ENCODE results near the gene NREP.

Gene NREP

DNA sequence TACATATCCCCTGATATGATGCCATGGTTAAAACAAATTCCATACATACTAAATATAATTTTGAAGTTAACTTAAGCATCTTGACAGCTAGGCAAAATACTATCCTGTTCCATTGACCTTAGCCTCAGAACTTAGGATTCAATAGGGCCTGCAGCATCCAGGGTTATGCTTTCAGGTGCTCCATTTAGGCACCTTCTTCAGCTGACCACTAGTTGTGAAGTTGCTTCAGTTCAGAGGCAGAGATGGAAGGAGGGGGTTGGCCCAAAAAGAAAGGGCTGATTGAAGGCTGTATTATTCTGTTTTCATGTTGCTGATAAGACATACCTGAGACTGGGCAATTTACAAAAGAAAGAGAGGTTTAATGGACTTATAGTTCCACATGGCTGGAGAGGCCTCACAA lies 7.0 kb upstream of the NREP start:
- no peak for DNase-seq

- DNase-seq = no peak
Measured at GRCh38 chr5:111762895-111763294, 5.9 kb upstream of the NREP start.

DNA sequence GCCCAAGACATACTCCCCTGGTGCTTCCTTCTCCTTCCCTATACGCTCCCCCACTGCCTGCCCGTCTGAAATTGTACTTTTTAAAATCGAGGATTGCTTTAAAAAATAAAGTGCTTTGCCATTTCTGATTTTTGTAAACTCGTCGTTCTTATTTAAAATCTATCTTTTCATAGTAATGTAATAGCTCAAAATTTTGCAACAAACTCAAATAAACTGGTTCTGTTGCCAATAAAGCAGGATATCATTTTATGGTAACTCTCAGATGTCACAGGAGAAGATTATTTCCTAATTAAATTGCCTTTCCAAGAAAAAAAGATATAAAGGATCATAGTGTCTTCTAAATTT lies 1.3 kb upstream of the NREP start:
- DNase-seq = no peak

DNA sequence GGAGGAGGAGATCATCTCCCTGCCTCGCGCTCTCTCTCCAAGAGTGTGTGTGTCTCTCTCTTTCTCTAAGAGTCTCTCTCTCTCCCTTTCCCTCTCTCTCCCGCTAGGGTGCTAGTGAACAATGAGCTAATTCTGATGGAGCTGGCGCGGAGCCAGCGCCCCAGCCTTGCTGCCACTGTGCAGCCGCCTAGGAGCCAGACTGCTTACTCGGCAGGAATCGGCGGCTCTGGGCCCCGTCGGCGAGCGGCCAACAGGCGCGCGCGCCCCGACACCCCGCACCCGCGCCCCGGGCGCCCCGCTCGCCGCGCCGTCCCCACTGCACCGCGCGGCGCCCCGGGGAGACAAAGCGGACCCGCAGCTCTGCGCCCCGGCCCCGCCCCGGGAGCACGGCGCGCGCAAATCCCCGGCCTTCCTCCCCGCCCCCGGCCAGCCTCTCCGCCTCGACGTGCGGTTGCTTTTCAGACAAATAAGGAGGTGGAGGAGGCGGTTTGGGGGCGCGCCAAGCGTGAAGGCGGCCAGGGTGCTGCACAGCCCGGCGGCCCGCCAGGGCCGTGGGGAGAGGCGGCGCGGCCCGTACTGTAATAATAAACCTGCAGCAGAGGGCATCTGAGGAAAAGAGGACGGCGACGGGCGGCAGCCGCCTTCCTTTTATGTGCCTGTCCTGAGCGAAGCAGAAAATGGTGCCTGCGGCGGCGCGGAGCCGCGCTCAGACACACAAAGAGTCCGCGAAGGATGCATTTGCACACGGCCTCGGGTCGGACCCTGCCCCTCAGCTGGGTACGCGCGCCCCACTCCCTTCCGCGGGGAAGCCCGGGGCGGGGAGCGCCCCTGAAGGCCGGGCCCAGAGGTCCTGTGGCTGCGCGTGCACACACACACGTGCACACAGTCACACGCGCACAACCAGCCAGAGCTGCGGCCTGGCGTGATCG lies 625 bp upstream of the NREP start:
- DNase-seq = peak; percentile 87

DNA sequence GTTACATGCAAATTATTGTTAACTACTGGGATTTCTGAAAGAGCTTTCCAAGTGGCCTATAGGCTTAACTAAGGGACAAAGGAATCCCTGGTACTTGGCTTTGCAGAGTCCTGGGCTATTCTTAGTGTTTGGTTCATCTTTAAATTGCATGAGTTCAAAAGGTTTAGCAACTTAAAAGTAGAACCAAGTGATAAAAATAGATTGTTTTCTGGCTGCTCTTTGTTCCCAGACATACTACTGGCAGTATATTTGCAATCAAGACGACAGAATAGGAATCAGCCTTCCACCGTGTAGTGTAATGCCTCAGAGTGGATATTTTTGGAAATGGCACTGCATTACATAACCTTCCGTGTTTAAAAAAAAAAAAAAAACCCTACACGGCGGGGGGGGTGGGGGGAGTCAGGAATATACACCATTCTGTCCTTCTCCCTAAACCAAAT lies 1.0 kb downstream of the NREP start:
- DNase-seq = no peak

DNA sequence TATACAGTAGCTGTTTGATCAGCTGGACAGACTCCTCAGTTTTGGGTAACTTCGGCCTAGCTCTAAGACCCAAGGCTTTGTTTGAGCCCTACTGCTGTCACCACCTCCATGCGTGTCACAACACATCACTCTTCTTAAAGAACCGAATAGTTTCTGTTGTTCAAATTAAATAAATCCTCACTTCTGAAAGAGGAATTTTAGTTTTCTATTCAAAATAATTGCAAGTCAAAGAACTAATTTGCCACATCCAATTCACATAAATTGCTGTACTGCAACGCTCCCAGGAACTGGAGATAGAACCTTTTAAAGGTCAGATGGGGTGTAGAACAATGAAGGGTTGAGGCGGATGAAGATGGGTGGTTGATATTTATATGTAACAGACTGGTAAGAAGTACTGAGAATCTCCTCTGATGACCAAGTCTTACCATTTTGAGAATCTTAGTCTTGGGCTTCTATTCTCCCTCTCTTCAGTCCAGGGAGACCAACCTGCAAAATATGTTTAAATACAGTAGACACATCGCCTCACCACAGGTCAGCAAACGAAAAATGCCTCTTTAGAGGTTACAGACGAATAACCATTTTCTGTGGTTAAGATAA lies 1.6 kb downstream of the NREP start:
- DNase-seq = no peak

GRCh38 chr5:111753884-111754589 lies 3.0 kb downstream of the NREP start:
- DNase-seq = no peak

- no peak for DNase-seq
Measured at GRCh38 chr5:111752426-111752965, 4.5 kb downstream of the NREP start.

DNA sequence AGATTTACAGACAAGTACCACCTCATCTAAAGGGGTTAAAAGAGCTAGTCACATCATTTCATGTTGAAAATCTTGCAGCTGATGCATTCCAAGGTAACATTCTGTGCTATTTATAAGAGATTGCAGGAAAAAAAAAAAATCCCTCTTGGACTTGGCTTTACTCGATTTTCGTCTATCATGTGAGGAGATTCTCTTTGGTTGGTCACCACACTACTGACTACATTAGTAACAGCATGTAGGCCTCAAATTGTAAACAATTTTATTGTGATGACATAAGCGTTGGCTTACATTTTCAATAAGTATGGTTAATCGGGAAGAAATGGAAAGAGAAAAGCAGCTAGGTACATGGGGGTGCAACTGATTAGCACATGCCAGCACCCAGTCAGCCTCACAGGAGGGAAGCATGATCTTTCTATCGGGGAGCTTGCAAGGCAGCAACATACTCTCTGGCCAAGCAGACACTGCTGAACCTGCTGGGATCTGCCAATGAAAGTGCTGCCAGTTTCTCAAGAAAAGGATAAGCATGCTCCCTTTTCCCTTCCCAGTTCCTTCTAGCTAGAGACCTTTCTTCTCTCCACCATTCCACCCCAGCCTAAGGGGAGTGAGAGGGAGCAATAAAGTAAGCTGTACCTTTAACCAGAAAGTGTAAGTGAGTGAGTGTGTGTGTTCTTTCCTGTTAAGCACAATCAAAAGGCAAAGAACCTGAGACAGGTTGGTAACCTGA lies 7.5 kb downstream of the NREP start:
- no peak for DNase-seq

- no peak for DNase-seq
Measured at GRCh38 chr5:111748304-111748763, 8.7 kb downstream of the NREP start.

- DNase-seq = no peak
Measured at GRCh38 chr5:111747337-111747736, 9.7 kb downstream of the NREP start.

GRCh38 chr5:111746791-111747190 lies 10.2 kb downstream of the NREP start:
- no peak for DNase-seq

DNA sequence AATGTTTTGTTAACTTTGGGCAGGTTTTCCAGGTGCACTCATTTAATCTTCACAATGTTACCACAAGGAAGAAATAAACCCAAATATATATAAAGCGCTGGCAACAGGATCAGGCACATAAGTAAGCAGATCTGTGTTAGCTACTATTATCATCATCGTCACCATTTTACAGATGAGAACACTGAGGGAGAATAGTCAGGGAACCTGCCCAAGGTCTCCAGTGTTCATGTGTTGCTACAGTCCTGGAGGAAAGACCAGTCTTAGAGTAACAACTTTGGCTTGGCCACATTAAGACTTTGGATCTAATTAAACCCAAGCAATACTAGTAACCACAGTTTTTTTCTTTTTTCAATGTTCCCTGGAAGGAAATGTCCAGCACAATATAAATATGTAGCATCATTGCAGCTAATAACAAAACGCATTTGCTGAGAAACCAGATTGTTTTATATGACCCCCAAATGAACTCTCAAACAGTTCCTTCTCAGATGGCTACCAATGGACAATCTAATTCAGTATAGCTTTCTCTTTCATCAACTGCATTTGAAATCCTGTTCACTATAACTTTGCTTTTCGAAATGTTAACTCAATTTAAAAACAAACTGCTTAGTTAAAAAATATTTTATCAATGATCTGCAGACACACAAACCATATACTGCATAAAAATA lies 11.8 kb downstream of the NREP start:
- DNase-seq = no peak

GRCh38 chr5:111744455-111744854 lies 12.5 kb downstream of the NREP start:
- DNase-seq = no peak

DNA sequence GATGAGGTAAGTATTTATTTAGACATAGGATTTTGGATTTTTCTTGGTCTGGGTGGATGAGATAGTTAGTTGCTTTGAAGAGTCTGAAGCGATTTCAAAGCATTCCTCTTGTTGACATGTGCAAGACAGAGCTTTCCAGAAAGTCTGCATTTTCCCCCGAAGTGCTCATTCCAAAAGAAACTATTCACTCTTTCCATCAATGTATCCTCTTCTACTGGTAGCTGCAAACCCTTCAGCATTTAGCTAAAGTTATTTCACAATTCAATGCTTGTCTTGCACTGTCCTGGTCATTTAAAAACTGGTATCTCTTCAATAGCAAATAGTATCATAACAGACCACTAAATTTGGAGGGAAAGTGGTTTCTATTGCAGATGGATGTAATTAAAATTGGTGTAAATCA lies 13.0 kb downstream of the NREP start:
- no peak for DNase-seq

DNA sequence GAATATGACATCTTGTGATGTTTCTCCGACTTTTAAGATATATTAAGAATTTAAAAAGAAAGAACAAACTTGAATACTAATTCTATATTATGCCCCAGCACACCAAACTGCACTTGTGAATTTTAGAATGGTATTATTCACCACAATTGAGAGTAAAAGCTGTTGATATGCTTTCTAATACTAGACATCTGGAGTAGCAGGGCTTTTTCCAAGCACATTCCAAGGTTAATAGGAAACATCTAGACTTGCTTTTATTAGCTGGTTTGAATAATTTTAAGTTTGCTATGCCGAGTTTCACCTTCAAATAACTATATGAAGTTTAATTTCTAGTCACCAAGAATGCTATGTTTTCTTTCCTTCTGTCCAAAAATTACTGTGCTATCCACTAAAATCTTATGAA lies 13.5 kb downstream of the NREP start:
- no peak for DNase-seq

DNA sequence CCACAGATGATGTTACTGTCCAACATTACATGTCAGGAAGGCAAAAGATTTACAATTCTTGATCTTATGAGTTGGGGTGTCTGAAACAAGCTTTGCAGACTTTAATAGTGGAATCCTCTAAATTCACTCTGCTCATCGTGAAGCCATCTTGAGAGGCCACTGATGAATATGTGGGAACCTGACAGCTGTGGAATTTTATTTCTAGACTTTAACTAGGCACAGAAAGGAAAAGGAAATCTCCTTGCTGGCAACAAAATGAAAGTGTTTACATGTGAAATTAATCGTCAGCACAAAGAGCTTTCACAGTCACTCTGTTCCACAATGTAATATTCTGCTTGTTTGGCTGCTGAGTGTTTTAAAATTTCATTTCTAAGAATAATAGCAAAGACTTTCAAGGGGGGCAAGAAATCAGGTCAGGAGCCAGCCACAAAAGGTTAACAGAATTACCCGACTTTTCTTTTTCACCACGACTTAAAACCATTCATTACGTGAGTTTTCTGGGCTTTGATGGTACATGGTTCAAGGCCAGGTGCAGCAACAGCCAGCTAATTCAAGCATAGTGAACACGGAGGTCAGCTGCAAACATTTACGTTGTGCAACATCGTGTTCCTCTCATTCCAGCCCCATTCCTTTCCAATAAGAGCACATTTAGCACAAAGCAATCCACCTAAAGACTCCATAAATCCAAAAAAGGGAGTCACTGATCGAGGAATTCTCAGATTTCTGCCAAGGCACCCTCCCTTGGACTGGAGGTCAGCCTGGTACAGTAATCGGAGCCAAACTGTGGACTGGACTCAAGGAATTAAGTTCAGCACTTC lies 14.6 kb downstream of the NREP start:
- no peak for DNase-seq

- DNase-seq = no peak
Measured at GRCh38 chr5:111741278-111741677, 15.7 kb downstream of the NREP start.

- DNase-seq = no peak
Measured at GRCh38 chr5:111739416-111739815, 17.6 kb downstream of the NREP start.

- no peak for DNase-seq
Measured at GRCh38 chr5:111738118-111738517, 18.9 kb downstream of the NREP start.

GRCh38 chr5:111737716-111738115 lies 19.3 kb downstream of the NREP start:
- no peak for DNase-seq
